ENCODE results near the gene SPAG16. TPM values are rescaled to one million over a fixed set of nuclear protein-coding genes. Genes with fewer than 3 reads are reported as not detected.

Gene SPAG16
- total and polyA plus RNA-seq, 2 donors (not counting 1 experiment from before 2014, with no cell fraction given) = 3.4 to 8.6 TPM

GRCh38 chr2:214107726-214108125 lies 823.5 kb downstream of the SPAG16 start:
- no peaks in the 10 kb centered on the region for H3K9me3 ChIP-seq (ENCODE audit: control extremely low read depth in 1 of 3, control insufficient read depth in 2 of 3, insufficient read depth in 1 of 3, low read length in 2 of 3)
- H3K9ac ChIP-seq (ENCODE audit: low read length) = no peak overlapping the region
- POLR2A ChIA-PET = interaction anchor here (0.6 kb wide), 1 partner anchor 855 kb away, joined by 5 read pairs; no protein-coding TSS in a partner anchor

GRCh38 chr2:214108598-214108997 lies 824.3 kb downstream of the SPAG16 start:
- Histone ChIP-seq H3K79me2 (ENCODE audit: control insufficient read depth, insufficient read depth, low read length) (no peaks in the 10 kb centered on the region), H3K9ac (ENCODE audit: low read length) (no peak overlapping the region), H2AFZ (ENCODE audit: insufficient read depth, low read depth, low read length, poor library complexity, severe bottlenecking) (no peak overlapping the region), H3K36me3 (replicated peaks in 1 of 2; ENCODE audit: control extremely low read depth in 1 of 2, control insufficient read depth in 1 of 2, extremely low read depth in 1 of 2, insufficient read depth in 2 of 2, low read length in 1 of 2) (no peaks in the 10 kb centered on the region), H3K4me1 (ENCODE audit: control insufficient read depth in 2 of 2, insufficient read depth in 2 of 2, low read length in 2 of 2) (no peaks in the 10 kb centered on the region), H3K4me3 (ENCODE audit: control extremely low read depth in 1 of 5, extremely low read depth in 1 of 5, insufficient read depth in 1 of 5, low read depth in 2 of 5, low read length in 4 of 5) (no peak overlapping the region), H4K20me1 (ENCODE audit: control insufficient read depth, insufficient read depth, low read length, poor library complexity, severe bottlenecking) (no peaks in the 10 kb centered on the region), H3K27me3 (replicated peaks in 1 of 4; ENCODE audit: control extremely low read depth in 1 of 4, control insufficient read depth in 3 of 4, insufficient read depth in 4 of 4, low read length in 3 of 4) (no peaks in the 10 kb centered on the region), H3K9me3 (ENCODE audit: control extremely low read depth in 1 of 3, control insufficient read depth in 2 of 3, insufficient read depth in 1 of 3, low read length in 2 of 3) (no peaks in the 10 kb centered on the region), H3K27ac (ENCODE audit: low read length in 2 of 2) (no peak overlapping the region), H3K4me2 (replicated peaks; ENCODE audit: low read depth, low read length, poor library complexity, severe bottlenecking) (no peak overlapping the region)
- CTCF ChIA-PET = no interaction called here
- H3K27ac Mint-ChIP-seq = no peak overlapping the region
- WGBS (ENCODE audit: insufficient coverage) = 100% methylated on average over 1 of the region's 1 CpG
- POLR2A ChIA-PET = no interaction called here
- H3K9me3 Mint-ChIP-seq (ENCODE audit: insufficient read depth) = no peaks in the 10 kb centered on the region
- no peak for ATAC-seq (ENCODE audit: low read depth)
- H3K27me3 Mint-ChIP-seq = no peaks in the 10 kb centered on the region
- H3K4me3 Mint-ChIP-seq = no peak overlapping the region
- intact Hi-C loops (cut with micrococcal nuclease) = no loop called here
- H3K4me1 Mint-ChIP-seq = no peaks in the 10 kb centered on the region
- TF ChIP-seq CTCF (IDR thresholded peaks at IDR 0.05) (no peak), EZH2 (IDR thresholded peaks at IDR 0.05; ENCODE audit: borderline replicate concordance, insufficient read depth, low read depth, low read length, poor library complexity, severe bottlenecking) (no peak)
- DNase-seq = no peak

More at GRCh38 chr2:214107726-214108125, 823.5 kb downstream of the SPAG16 start:
- intact Hi-C loops (cut with micrococcal nuclease) = no loop called here
- WGBS (ENCODE audit: insufficient coverage) = no CpG with 5 or more reads among the region's 1 CpG
- CTCF ChIA-PET = no interaction called here
- H2AFZ ChIP-seq (ENCODE audit: insufficient read depth, low read depth, low read length, poor library complexity, severe bottlenecking) = no peak overlapping the region
- DNase-seq (no peak), ATAC-seq (ENCODE audit: low read depth) (no peak)
- H3K4me3 Mint-ChIP-seq = no peak overlapping the region
- TF ChIP-seq EZH2 (IDR thresholded peaks at IDR 0.05; ENCODE audit: borderline replicate concordance, insufficient read depth, low read depth, low read length, poor library complexity, severe bottlenecking) (no peak), CTCF (IDR thresholded peaks at IDR 0.05) (no peak)
- H3K79me2 ChIP-seq (ENCODE audit: control insufficient read depth, insufficient read depth, low read length) = no peaks in the 10 kb centered on the region
- no peaks in the 10 kb centered on the region for H3K27me3 Mint-ChIP-seq
- H4K20me1 ChIP-seq (ENCODE audit: control insufficient read depth, insufficient read depth, low read length, poor library complexity, severe bottlenecking) = no peaks in the 10 kb centered on the region
- no peak overlapping the region for H3K27ac Mint-ChIP-seq
- no peak overlapping the region for H3K4me3 ChIP-seq (ENCODE audit: control extremely low read depth in 1 of 5, extremely low read depth in 1 of 5, insufficient read depth in 1 of 5, low read depth in 2 of 5, low read length in 4 of 5)
- no peaks in the 10 kb centered on the region for H3K36me3 ChIP-seq (replicated peaks in 1 of 2; ENCODE audit: control extremely low read depth in 1 of 2, control insufficient read depth in 1 of 2, extremely low read depth in 1 of 2, insufficient read depth in 2 of 2, low read length in 1 of 2)
- no peak overlapping the region for H3K4me2 ChIP-seq (replicated peaks; ENCODE audit: low read depth, low read length, poor library complexity, severe bottlenecking)
- no peaks in the 10 kb centered on the region for H3K4me1 ChIP-seq (ENCODE audit: control insufficient read depth in 2 of 2, insufficient read depth in 2 of 2, low read length in 2 of 2)
- no peak overlapping the region for H3K27ac ChIP-seq (ENCODE audit: low read length in 2 of 2)
- H3K9me3 Mint-ChIP-seq (ENCODE audit: insufficient read depth) = no peaks in the 10 kb centered on the region
- no peaks in the 10 kb centered on the region for H3K27me3 ChIP-seq (replicated peaks in 1 of 4; ENCODE audit: control extremely low read depth in 1 of 4, control insufficient read depth in 3 of 4, insufficient read depth in 4 of 4, low read length in 3 of 4)
- no peaks in the 10 kb centered on the region for H3K4me1 Mint-ChIP-seq

All from B cell (primary cell).